T-helper 2 cell treated with Interferon-gamma antibody and Interleukin-4, amounts not matched to agents 5 μg/mL and 100 μg/mL, for 36 hours (primary cell): ENCODE measurements around the gene MYMK.

Experiments
- DNase-seq: peaks from one replicate; pipeline ENCODE4 v3.0.0; 2021; ENCODE audit warnings: low spot score
- H3K27ac Mint-ChIP-seq: one replicate; pipeline ENCODE4 v1.8.0; 2021; ENCODE audit warnings: mild to moderate bottlenecking, mixed read lengths
- H3K27me3 Mint-ChIP-seq: one replicate; pipeline ENCODE4 v1.8.0; 2021; ENCODE audit warnings: low read depth, mixed read lengths
- H3K36me3 Mint-ChIP-seq: one replicate; pipeline ENCODE4 v1.8.0; 2021; ENCODE audit warnings: low read depth, mixed read lengths
- H3K4me1 Mint-ChIP-seq: one replicate; pipeline ENCODE4 v1.8.0; 2021; ENCODE audit warnings: low read depth, mixed read lengths
- H3K4me3 Mint-ChIP-seq: one replicate; pipeline ENCODE4 v1.8.0; 2022; ENCODE audit warnings: mild to moderate bottlenecking, moderate library complexity, mixed read lengths
- H3K9me3 Mint-ChIP-seq: one replicate; pipeline ENCODE4 v1.8.0; 2021; ENCODE audit warnings: mixed read lengths

MYMK gene

GRCh38 chr9:133474215-133474614 is 50.5 kb downstream of the MYMK start:
- no peaks in the 10 kb centered on the region for H3K36me3 Mint-ChIP-seq
- H3K4me1 Mint-ChIP-seq: peaks cover 3% of the 10 kb centered on the region
- no peak for DNase-seq
- no peak overlapping the region for H3K27ac Mint-ChIP-seq
- no peaks in the 10 kb centered on the region for H3K9me3 Mint-ChIP-seq
- no peaks in the 10 kb centered on the region for H3K27me3 Mint-ChIP-seq
- H3K4me3 Mint-ChIP-seq: no peak overlapping the region

DNA sequence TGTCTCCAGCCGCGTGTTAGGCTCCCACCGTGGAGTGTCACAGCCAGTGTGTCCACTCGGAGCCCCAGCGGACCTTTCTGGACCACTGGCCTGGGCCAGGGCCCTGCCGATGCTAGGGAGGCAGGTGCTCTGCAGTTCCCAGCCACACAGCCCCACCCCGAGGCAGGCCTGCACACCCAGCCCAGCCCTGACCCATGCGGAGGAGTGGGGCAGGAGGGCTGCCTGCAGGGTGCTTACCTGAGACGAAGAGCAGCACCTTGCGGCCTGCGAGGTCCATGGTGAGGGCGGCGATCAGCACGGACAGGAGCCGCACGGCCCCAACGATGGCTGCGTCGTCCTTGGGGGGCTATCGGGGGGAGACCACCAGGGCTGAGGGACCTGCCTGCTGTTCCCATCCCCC is 51.0 kb downstream of the MYMK start:
- no peak for DNase-seq
- no peaks in the 10 kb centered on the region for H3K36me3 Mint-ChIP-seq
- peaks cover 3% of the 10 kb centered on the region for H3K4me1 Mint-ChIP-seq
- no peaks in the 10 kb centered on the region for H3K9me3 Mint-ChIP-seq
- no peaks in the 10 kb centered on the region for H3K27me3 Mint-ChIP-seq
- H3K27ac Mint-ChIP-seq: no peak overlapping the region
- no peak overlapping the region for H3K4me3 Mint-ChIP-seq

GRCh38 chr9:133472753-133473378 is 51.9 kb downstream of the MYMK start:
- no peaks in the 10 kb centered on the region for H3K36me3 Mint-ChIP-seq
- peaks cover 3% of the 10 kb centered on the region for H3K4me1 Mint-ChIP-seq
- no peak overlapping the region for H3K4me3 Mint-ChIP-seq

DNA sequence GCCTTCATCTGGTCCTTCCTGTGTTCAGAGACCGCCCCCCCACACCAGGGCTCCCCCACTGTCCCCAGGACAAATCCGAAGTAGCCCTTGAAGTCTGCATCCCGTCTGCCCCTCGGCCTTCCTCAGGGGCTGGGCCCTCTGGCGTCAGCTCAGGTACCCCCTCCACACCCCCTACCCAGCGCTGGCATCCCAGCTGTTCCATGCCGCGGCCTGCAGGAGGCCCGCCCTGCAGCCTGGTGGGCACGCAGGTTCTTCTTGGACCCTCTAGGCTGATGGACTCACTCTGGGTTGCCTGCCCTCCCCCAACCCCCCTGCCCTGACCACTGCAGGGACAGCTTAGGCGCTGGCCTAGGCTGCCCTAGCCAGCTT is 52.5 kb downstream of the MYMK start:
- Mint-ChIP-seq H3K4me1 (peaks cover 3% of the 10 kb centered on the region), H3K27me3 (no peaks in the 10 kb centered on the region), H3K4me3 (no peak overlapping the region), H3K9me3 (no peaks in the 10 kb centered on the region), H3K27ac (no peak overlapping the region), H3K36me3 (no peaks in the 10 kb centered on the region)
- no peak for DNase-seq

More at GRCh38 chr9:133472753-133473378, 51.9 kb downstream of the MYMK start:
- no peak for DNase-seq
- Mint-ChIP-seq H3K9me3 (no peaks in the 10 kb centered on the region), H3K27ac (no peak overlapping the region), H3K27me3 (no peaks in the 10 kb centered on the region)

DNA sequence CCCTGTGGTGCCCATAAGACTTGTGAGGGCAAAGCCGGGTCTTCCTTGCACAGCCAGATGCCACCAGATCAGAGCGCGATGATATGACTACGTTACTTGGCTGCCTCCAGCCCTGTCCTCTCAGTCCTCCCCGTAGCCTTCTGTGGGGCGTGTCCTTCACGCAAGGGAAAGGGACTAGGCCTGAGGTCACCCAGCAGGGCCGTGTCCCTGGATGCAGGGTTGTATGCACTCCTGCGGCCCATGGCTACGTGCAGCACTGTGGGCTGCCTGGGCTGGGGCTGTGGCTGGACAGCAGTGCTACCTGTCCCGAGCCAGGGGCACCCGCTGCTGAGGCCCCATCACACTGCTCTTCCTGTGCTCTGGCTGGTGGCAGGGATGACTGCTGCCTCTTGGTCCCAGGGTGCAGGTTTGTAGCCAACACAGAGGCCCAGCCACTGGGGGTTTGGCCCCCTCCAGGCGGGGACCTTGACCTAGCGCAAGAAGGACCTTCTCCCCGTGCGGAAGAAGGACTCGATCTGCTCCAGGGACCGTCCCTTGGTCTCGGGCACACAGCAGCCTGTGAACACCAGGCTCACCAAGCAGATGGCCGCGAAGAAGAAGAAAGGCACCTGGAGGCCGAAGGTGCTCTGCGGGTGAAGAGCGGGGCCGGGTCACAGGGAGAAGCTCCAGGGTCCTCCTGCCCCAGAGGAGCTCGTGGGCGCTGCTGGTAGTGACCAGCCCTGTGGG is 53.0 kb downstream of the MYMK start:
- Mint-ChIP-seq H3K4me3 (no peak overlapping the region), H3K4me1 (peaks cover 3% of the 10 kb centered on the region), H3K9me3 (no peaks in the 10 kb centered on the region), H3K36me3 (no peaks in the 10 kb centered on the region), H3K27me3 (no peaks in the 10 kb centered on the region), H3K27ac (no peak overlapping the region)
- DNase-seq: no peak

GRCh38 chr9:133470988-133471387 is 53.8 kb downstream of the MYMK start:
- H3K27ac Mint-ChIP-seq: no peak overlapping the region
- peaks cover 3% of the 10 kb centered on the region for H3K4me1 Mint-ChIP-seq
- no peaks in the 10 kb centered on the region for H3K9me3 Mint-ChIP-seq
- no peaks in the 10 kb centered on the region for H3K27me3 Mint-ChIP-seq
- no peak for DNase-seq
- no peaks in the 10 kb centered on the region for H3K36me3 Mint-ChIP-seq
- no peak overlapping the region for H3K4me3 Mint-ChIP-seq

DNA sequence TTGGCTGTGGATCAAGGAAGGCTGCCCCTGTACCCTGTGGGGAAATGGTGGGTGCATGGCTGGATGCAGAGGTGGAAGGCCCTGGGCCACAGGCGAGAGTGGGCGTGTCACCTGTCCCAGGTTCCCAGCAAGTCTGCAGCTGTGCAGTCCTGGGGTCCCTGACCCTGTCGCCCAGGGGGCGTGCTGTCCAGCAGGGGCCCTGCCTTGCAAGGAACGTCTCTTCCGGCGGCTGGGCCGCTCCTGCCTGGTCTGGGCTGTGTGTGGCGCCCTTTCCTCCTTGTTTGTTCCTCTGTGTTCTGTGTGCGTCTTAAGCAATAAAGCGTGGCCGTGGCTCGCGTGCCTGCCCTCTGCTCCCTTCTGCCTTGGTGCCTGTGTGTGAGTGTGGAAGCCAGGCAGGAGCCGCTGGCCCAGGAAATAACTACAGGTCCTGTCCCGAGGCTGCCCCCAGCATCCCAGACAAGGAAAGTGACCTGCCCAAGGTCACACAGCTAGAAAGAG is 54.3 kb downstream of the MYMK start:
- H3K9me3 Mint-ChIP-seq: no peaks in the 10 kb centered on the region
- peaks cover 3% of the 10 kb centered on the region for H3K4me1 Mint-ChIP-seq
- H3K4me3 Mint-ChIP-seq: no peak overlapping the region
- H3K36me3 Mint-ChIP-seq: no peaks in the 10 kb centered on the region
- no peak for DNase-seq
- no peak overlapping the region for H3K27ac Mint-ChIP-seq
- no peaks in the 10 kb centered on the region for H3K27me3 Mint-ChIP-seq

- Mint-ChIP-seq H3K27me3 (no peaks in the 10 kb centered on the region), H3K4me1 (no peaks in the 10 kb centered on the region)
- DNase-seq: no peak
These were observed 55.9 kb downstream of the MYMK start for GRCh38 chr9:133468777-133469421.

DNA sequence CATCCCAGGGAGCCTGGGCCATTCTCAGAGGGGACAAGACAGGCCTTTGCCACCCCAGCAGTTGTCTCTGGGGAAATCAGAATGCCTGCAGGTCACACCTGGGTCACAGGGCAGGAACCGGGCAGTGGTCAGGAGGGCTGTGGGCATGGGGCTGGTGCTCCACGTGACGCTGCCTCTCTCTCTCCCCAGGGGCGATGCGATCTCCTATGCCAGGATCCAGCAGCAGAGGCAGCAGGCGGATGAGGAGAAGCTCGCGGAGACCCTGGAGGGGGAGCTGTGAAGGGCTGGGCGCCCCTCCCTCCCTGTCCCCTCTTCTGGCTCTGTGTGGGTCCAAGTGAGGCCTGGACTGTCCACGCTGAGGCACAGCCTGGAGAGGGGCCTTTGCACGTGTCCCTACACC is 56.4 kb downstream of the MYMK start:
- no peak for DNase-seq
- no peaks in the 10 kb centered on the region for H3K27me3 Mint-ChIP-seq
- H3K4me1 Mint-ChIP-seq: no peaks in the 10 kb centered on the region
- no peak overlapping the region for H3K4me3 Mint-ChIP-seq
- H3K27ac Mint-ChIP-seq: no peak overlapping the region
- no peaks in the 10 kb centered on the region for H3K9me3 Mint-ChIP-seq
- H3K36me3 Mint-ChIP-seq: no peaks in the 10 kb centered on the region

More at GRCh38 chr9:133468777-133469421, 55.9 kb downstream of the MYMK start:
- Mint-ChIP-seq H3K36me3 (no peaks in the 10 kb centered on the region), H3K4me3 (no peak overlapping the region), H3K9me3 (no peaks in the 10 kb centered on the region), H3K27ac (no peak overlapping the region)

- Mint-ChIP-seq H3K36me3 (no peaks in the 10 kb centered on the region), H3K27me3 (no peaks in the 10 kb centered on the region), H3K4me3 (no peak overlapping the region), H3K27ac (no peak overlapping the region), H3K4me1 (no peaks in the 10 kb centered on the region), H3K9me3 (no peaks in the 10 kb centered on the region)
- no peak for DNase-seq
These were observed 57.7 kb downstream of the MYMK start for GRCh38 chr9:133467101-133467500.

GRCh38 chr9:133465984-133466383 is 58.8 kb downstream of the MYMK start:
- Mint-ChIP-seq H3K27ac (no peak overlapping the region), H3K36me3 (no peaks in the 10 kb centered on the region), H3K4me1 (no peaks in the 10 kb centered on the region), H3K4me3 (no peak overlapping the region), H3K9me3 (no peaks in the 10 kb centered on the region), H3K27me3 (peaks cover 7% of the 10 kb centered on the region)
- no peak for DNase-seq

DNA sequence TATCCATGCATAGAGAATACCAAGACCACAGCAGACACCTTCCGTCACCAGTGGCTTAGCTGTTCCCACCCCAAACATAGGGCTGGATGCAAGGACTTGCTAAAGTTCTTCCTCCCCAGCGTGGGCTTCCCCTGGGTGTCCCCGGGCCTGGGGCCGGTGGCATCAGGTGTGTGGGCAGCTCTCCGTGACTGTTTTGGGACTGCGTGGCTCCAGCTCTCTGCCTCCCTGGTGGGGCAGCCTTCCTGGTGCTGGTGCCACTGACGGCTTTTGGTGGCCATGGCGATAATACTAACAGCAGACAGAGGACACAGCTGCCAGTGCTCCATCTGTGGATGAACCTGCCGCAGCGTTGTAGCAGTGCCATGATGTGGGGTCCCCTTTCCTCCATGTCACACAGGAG is 60.1 kb downstream of the MYMK start:
- H3K36me3 Mint-ChIP-seq: no peaks in the 10 kb centered on the region
- H3K4me1 Mint-ChIP-seq: peaks cover 2% of the 10 kb centered on the region
- H3K4me3 Mint-ChIP-seq: no peak overlapping the region

More for the DNA sequence above, 60.1 kb downstream of the MYMK start:
- Mint-ChIP-seq H3K27me3 (peaks cover 10% of the 10 kb centered on the region), H3K9me3 (no peaks in the 10 kb centered on the region), H3K27ac (no peak overlapping the region)
- DNase-seq: no peak
